Measurements from ENCODE around the gene DNAJC11.

DNA sequence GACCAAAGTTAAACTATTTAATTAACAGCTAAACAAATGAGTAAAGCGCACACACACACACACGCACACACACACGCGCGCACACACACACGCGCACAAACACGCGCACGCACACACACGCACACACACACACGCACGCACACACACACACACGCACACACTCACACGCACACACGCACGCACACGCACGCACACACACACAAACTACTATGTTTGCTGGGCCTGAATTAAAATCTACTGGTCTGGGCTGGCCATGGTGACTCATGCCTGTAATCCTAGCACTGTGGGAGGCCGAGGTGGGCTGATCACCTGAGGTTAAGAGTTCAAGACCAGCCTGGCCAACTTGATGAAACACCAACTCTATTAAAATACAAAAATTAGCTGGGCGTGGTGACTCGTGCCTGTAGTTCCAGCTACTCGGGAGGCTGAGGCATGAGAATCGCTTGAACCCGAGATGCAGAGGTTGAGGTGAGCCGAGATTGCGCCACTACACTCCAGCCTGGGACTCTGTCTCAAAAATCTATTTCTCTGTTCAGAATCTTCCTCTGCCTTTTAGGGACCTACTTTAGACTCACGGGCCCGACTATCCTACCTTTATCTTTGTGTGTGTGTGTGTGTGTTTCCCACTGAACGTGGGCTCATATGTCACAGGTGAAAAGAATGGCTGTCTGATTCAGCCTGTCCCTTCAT, 37.5 kb upstream of the DNAJC11 start:
- TF ChIP-seq POLR2A (IDR thresholded peaks at IDR 0.05) (no peak), CTCF (IDR thresholded peaks at IDR 0.05) (no peak)
